ENCODE measurements around the gene FAM83B.
"Not testable (repeated sequence)": the region's sequence is repeated elsewhere in the genome, so short reads cannot be mapped to it uniquely, and the experiment has no call there.

The FAM83B gene

GRCh38 chr6:54937371-54937770, 90.8 kb downstream of the FAM83B start:
- Histone ChIP-seq H3K27me3 (no peaks in the 10 kb centered on the region), H3K36me3 (no peaks in the 10 kb centered on the region), H3K4me2 (no peak overlapping the region), H3K27ac (no peak overlapping the region), H3K4me3 (no peak overlapping the region), H4K20me1 (no peaks in the 10 kb centered on the region), H3K9ac (no peak overlapping the region), H3K9me3 (replicated peaks in 1 of 11) (peaks cover 4 to 16% (median 12%) of the 10 kb centered on the region in 11 experiments; a peak in 19 of 22 replicates), H3K4me1 (peaks cover 0 to 35% (median 3%) of the 10 kb centered on the region in 10 experiments; a peak in 9 of 20 replicates)
- TF ChIP-seq Cebpa-rat (IDR thresholded peaks at IDR 0.05) = no peak

GRCh38 chr6:54957698-54958097, 111.1 kb downstream of the FAM83B start:
- no peaks in the 10 kb centered on the region; a peak in 1 of 22 replicates for H3K9me3 ChIP-seq (replicated peaks in 1 of 11)
- no peaks in the 10 kb centered on the region for H3K4me1 ChIP-seq
- H3K27ac ChIP-seq = no peak overlapping the region
- no peak overlapping the region for H3K4me2 ChIP-seq
- H3K4me3 ChIP-seq = no peak overlapping the region
- H3K36me3 ChIP-seq = no peaks in the 10 kb centered on the region
- H4K20me1 ChIP-seq = no peaks in the 10 kb centered on the region
- TF ChIP-seq Cebpa-rat (IDR thresholded peaks at IDR 0.05) = no peak
- H3K9ac ChIP-seq = no peak overlapping the region
- no peaks in the 10 kb centered on the region for H3K27me3 ChIP-seq

- Histone ChIP-seq H3K27me3 (no peaks in the 10 kb centered on the region), H3K4me1 (no peaks in the 10 kb centered on the region), H3K9me3 (replicated peaks in 1 of 11) (no peaks in the 10 kb centered on the region; a peak in 1 of 22 replicates), H3K36me3 (no peaks in the 10 kb centered on the region), H3K4me2 (no peak overlapping the region), H3K27ac (no peak overlapping the region), H4K20me1 (no peaks in the 10 kb centered on the region), H3K4me3 (no peak overlapping the region), H3K9ac (no peak overlapping the region)
- no peak for TF ChIP-seq Cebpa-rat (IDR thresholded peaks at IDR 0.05)
These were observed 111.9 kb downstream of the FAM83B start for GRCh38 chr6:54958446-54958845.

GRCh38 chr6:54959820-54960219, 113.2 kb downstream of the FAM83B start:
- Histone ChIP-seq H4K20me1 (no peaks in the 10 kb centered on the region), H3K4me3 (no peak overlapping the region), H3K4me2 (no peak overlapping the region), H3K27me3 (no peaks in the 10 kb centered on the region), H3K9ac (no peak overlapping the region), H3K36me3 (no peaks in the 10 kb centered on the region), H3K4me1 (no peaks in the 10 kb centered on the region), H3K9me3 (replicated peaks in 1 of 11) (no peaks in the 10 kb centered on the region; a peak in 1 of 22 replicates), H3K27ac (no peak overlapping the region)
- TF ChIP-seq Cebpa-rat (IDR thresholded peaks at IDR 0.05) = no peak

- H3K27ac ChIP-seq; H3K4me1 ChIP-seq; H3K9ac ChIP-seq; H3K4me3 ChIP-seq; H4K20me1 ChIP-seq; H3K36me3 ChIP-seq; H3K4me2 ChIP-seq; H3K27me3 ChIP-seq; H3K9me3 ChIP-seq (replicated peaks in 1 of 11): not testable (repeated sequence)
These were observed 114.8 kb downstream of the FAM83B start for GRCh38 chr6:54961372-54961771.

- H3K4me2 ChIP-seq = no peak overlapping the region
- H3K27ac ChIP-seq = no peak overlapping the region
- no peaks in the 10 kb centered on the region for H3K27me3 ChIP-seq
- H3K36me3 ChIP-seq = no peaks in the 10 kb centered on the region
- H4K20me1 ChIP-seq = no peaks in the 10 kb centered on the region
- no peaks in the 10 kb centered on the region for H3K9me3 ChIP-seq (replicated peaks in 1 of 11)
- no peaks in the 10 kb centered on the region for H3K4me1 ChIP-seq
- H3K4me3 ChIP-seq = no peak overlapping the region
- H3K9ac ChIP-seq = no peak overlapping the region
- no peak for TF ChIP-seq Cebpa-rat (IDR thresholded peaks at IDR 0.05)
These were observed 123.8 kb downstream of the FAM83B start for GRCh38 chr6:54970337-54970736.

- H3K4me3 ChIP-seq = no peak overlapping the region
- H3K27me3 ChIP-seq = no peaks in the 10 kb centered on the region
- H3K9me3 ChIP-seq (replicated peaks in 1 of 11) = no peaks in the 10 kb centered on the region
- no peaks in the 10 kb centered on the region for H3K36me3 ChIP-seq
- no peaks in the 10 kb centered on the region for H4K20me1 ChIP-seq
- no peak for TF ChIP-seq Cebpa-rat (IDR thresholded peaks at IDR 0.05)
- H3K4me1 ChIP-seq = no peaks in the 10 kb centered on the region
- H3K9ac ChIP-seq = no peak overlapping the region
- H3K27ac ChIP-seq = no peak overlapping the region
- no peak overlapping the region for H3K4me2 ChIP-seq
These were observed 125.3 kb downstream of the FAM83B start for GRCh38 chr6:54971825-54972224.

- not testable (repeated sequence) for H3K27ac ChIP-seq; H3K9me3 ChIP-seq (replicated peaks in 1 of 11); H3K9ac ChIP-seq; H3K36me3 ChIP-seq; H3K4me2 ChIP-seq; H3K27me3 ChIP-seq; H3K4me3 ChIP-seq; H3K4me1 ChIP-seq; H4K20me1 ChIP-seq
These were observed 132.6 kb downstream of the FAM83B start for GRCh38 chr6:54979161-54979560.

GRCh38 chr6:54980511-54981275, 134.1 kb downstream of the FAM83B start:
- Histone ChIP-seq H3K4me1 (no peaks in the 10 kb centered on the region), H3K9me3 (replicated peaks in 1 of 11) (peaks cover 5 to 25% (median 11%) of the 10 kb centered on the region in 11 experiments; a peak in 18 of 22 replicates), H3K4me3 (no peak overlapping the region), H4K20me1 (no peaks in the 10 kb centered on the region), H3K4me2 (no peak overlapping the region), H3K9ac (no peak overlapping the region), H3K27me3 (no peaks in the 10 kb centered on the region), H3K27ac (no peak overlapping the region), H3K36me3 (no peaks in the 10 kb centered on the region)
- no peak for TF ChIP-seq Cebpa-rat (IDR thresholded peaks at IDR 0.05)

GRCh38 chr6:54981276-54981609, 134.7 kb downstream of the FAM83B start:
- Histone ChIP-seq H3K27me3 (no peaks in the 10 kb centered on the region), H3K27ac (no peak overlapping the region), H3K4me1 (no peaks in the 10 kb centered on the region), H3K4me3 (no peak overlapping the region), H3K9me3 (replicated peaks in 1 of 11) (peaks cover 5 to 30% (median 14%) of the 10 kb centered on the region in 11 experiments; a peak in 18 of 22 replicates), H3K36me3 (no peaks in the 10 kb centered on the region), H3K4me2 (no peak overlapping the region), H4K20me1 (no peaks in the 10 kb centered on the region), H3K9ac (no peak overlapping the region)
- no peak for TF ChIP-seq Cebpa-rat (IDR thresholded peaks at IDR 0.05)

Data from BLaER1 treated with 17β-estradiol and CSF1 and Interleukin-3, amounts not matched to agents 10 nM and 100 nM (cell line).